Gastroesophageal sphincter (tissue), 4 donors: ENCODE results near the gene PID1. TPM values are rescaled to one million over a fixed set of nuclear protein-coding genes. Genes with fewer than 3 reads are reported as not detected.
A peak's percentile ranks its signal among the peaks of the same experiment; 100 is the strongest.

Experiments used
- ATAC-seq: fragments of 150-250 bp; one replicate; pipeline ENCODE4 v1.9.1; 2016; ENCODE audit warnings: mild to moderate bottlenecking, moderate library complexity
- H3K27ac ChIP-seq, 4 donors: fragments of 200-600 bp; sonication (generic) in 3 of 4; 1 replicate in 3 of 4; 2 replicates in 1 of 4; pipeline ENCODE4 v1.5.1; 2016 to 2019
- H3K27me3 ChIP-seq: fragments of 200-600 bp; sonication (generic); one replicate; pipeline ENCODE4 v1.5.1; 2019
- H3K36me3 ChIP-seq, 2 donors: fragments of 200-600 bp; sonication (generic); one replicate each; pipeline ENCODE4 v1.5.1; 2019; ENCODE audit warnings: control low read depth in 1 of 2
- H3K4me1 ChIP-seq, 3 donors: fragments of 200-600 bp; sonication (generic); 1 replicate in 2 of 3; 2 replicates in 1 of 3; pipeline ENCODE4 v1.5.1; 2016 to 2019; ENCODE audit warnings: control low read depth in 2 of 3
- H3K4me3 ChIP-seq, 2 donors: fragments of 200-600 bp; sonication (generic); one replicate each; pipeline ENCODE4 v1.5.1; 2019; ENCODE audit warnings: mild to moderate bottlenecking in 1 of 2, moderate library complexity in 1 of 2
- H3K9me3 ChIP-seq, 3 donors: fragments of 200-600 bp; sonication (generic); one replicate each; pipeline ENCODE4 v1.5.1; 2017 to 2019; ENCODE audit warnings: control low read depth in 2 of 3
- EP300 ChIP-seq: sonication (generic); formaldehyde crosslinking; IDR thresholded peaks from one replicate; pipeline ENCODE4 v1.6.1; 2017; ENCODE audit warnings: antibody characterized with exemption, mild to moderate bottlenecking
- POLR2A ChIP-seq, 2 donors: fragments of 450-650 bp; IDR thresholded peaks; one replicate each; pipeline ENCODE4 v1.6.1; 2017; ENCODE audit warnings: antibody characterized with exemption in 2 of 2, mild to moderate bottlenecking in 2 of 2, moderate library complexity in 1 of 2
- POLR2AphosphoS5 ChIP-seq: sonication (generic); formaldehyde crosslinking; IDR thresholded peaks from one replicate; pipeline ENCODE4 v1.6.1; 2017; ENCODE audit warnings: antibody characterized with exemption
- WGBS, 2 donors: methylation state at CpG; one replicate each; pipeline ENCODE4 v1.1.5; 2018; ENCODE audit warnings: low coverage in 1 of 2; 5-methylcytosine and 5-hydroxymethylcytosine counted together
- total RNA-seq, 4 donors: library from RNA; depleted of rRNA; stranded (reverse); fragments of >200 nt; gene quantifications; one replicate each; pipeline ENCODE4 v1.1.0, GENCODE V29; 2016
- TF ChIP-seq, protein P1 (sequence below), 4 experiments: fragments of 200-600 bp in 2 of 4; fragments of 450-650 bp in 2 of 4; sonication (generic) in 1 of 4; IDR thresholded peaks; one replicate each; pipeline ENCODE4 v1.5.1; 2017 to 2019; ENCODE audit warnings: antibody characterized with exemption in 4 of 4, mild to moderate bottlenecking in 2 of 4, moderate library complexity in 2 of 4

The PID1 gene
- total RNA-seq, 4 donors from 2014 or later, result 34.4 to 62.4 (median 54.9) TPM

DNA sequence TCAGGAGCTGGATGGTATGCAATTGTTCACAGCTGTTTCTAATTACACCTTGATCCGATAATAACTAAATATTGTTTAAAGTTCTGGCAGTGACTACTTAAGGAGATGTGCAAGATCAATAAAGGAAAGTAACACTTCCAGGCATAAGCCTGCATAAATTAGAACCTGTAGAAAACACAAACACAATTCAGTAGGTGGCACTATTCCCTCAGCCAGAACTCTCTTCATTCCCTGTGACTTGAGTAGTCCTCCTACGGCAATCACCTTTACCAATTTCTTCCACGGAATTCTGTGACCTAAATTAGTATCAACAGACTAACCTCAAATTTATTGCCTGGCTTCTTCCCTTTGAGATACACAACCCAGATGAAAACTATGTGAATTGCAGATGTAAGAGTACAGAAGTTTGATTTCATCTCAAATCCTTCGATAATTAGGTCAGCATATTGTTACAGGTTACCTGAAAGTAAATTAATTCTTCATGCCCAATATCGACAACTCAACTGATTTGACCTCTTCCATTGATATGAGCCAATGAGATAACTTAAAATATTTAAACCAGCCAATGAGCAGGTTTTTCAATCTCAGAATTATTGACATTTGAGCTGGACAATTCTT lies 137.8 kb downstream of the PID1 start:
- peaks cover 0 to 5% of the 10 kb centered on the region in 2 donors for H3K36me3 ChIP-seq
- TF ChIP-seq EP300, result no peak
- TF ChIP-seq POLR2A (IDR thresholded peaks at IDR 0.05), result no peak
- TF ChIP-seq, protein P1, sequence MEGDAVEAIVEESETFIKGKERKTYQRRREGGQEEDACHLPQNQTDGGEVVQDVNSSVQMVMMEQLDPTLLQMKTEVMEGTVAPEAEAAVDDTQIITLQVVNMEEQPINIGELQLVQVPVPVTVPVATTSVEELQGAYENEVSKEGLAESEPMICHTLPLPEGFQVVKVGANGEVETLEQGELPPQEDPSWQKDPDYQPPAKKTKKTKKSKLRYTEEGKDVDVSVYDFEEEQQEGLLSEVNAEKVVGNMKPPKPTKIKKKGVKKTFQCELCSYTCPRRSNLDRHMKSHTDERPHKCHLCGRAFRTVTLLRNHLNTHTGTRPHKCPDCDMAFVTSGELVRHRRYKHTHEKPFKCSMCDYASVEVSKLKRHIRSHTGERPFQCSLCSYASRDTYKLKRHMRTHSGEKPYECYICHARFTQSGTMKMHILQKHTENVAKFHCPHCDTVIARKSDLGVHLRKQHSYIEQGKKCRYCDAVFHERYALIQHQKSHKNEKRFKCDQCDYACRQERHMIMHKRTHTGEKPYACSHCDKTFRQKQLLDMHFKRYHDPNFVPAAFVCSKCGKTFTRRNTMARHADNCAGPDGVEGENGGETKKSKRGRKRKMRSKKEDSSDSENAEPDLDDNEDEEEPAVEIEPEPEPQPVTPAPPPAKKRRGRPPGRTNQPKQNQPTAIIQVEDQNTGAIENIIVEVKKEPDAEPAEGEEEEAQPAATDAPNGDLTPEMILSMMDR (IDR thresholded peaks at IDR 0.05), result peak in 3 of 4 experiments; percentile 5 to 22 (median 20)
- no peak for TF ChIP-seq POLR2AphosphoS5
- ATAC-seq, result no peak
- 52 to 62% methylated on average over 5 of the region's 5 CpGs for WGBS, 2 donors
- H3K9me3 ChIP-seq, result no peaks in the 10 kb centered on the region
- H3K27me3 ChIP-seq, result no peaks in the 10 kb centered on the region
- no peak overlapping the region for H3K4me3 ChIP-seq
- H3K27ac ChIP-seq, result no peak overlapping the region
- H3K4me1 ChIP-seq, result peaks cover 0 to 10% (median 0%) of the 10 kb centered on the region in 3 donors

DNA sequence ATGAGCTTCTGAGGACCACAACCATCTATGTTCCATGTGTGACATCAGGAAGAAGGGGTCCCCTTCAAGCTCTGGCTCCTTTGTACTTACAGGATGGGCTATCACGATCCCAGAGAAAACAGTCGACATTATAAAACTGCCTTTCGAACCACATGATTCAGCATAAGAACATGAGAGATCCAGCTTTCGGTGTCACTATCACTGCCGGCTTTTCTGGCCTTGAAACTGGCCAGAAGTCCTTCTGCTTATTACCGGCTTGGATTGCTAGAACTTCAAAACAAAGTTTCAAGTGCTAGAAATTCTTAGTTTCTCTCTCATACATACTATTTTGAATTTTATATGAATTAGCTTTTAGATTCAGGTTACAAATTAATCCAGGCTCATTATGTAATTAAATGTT lies 138.9 kb downstream of the PID1 start:
- 57 to 60% methylated on average over 4 to 6 of the region's 6 CpGs for WGBS, 2 donors

DNA sequence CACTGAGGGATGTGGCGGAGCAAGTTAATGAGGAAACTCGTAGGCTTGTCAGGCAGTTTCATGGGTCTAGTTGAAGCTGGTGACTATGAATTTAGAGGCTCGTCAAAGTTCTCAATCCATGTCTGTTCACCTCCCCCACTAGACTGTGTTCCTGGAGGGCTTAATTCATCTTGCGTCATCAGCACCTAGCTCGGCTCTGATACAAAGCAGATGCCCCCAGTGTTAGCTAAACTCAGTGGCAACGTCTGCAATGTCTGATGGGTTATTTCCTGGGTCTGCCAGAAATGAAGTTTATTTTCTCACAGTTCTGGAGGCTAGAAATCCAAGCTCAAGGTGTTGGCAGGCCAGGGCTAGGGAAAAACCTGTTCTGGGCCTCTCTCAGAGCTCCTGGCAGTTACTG lies 140.6 kb downstream of the PID1 start:
- no peak for ATAC-seq
- Histone ChIP-seq H3K27ac (no peak overlapping the region), H3K4me3 (no peak overlapping the region), H3K27me3 (no peaks in the 10 kb centered on the region), H3K9me3 (no peaks in the 10 kb centered on the region), H3K4me1 (peaks cover 0 to 10% (median 0%) of the 10 kb centered on the region in 3 donors), H3K36me3 (peaks cover 0 to 2% of the 10 kb centered on the region in 2 donors)
- 15 to 22% methylated on average over 4 to 6 of the region's 6 CpGs for WGBS, 2 donors
- TF ChIP-seq POLR2AphosphoS5, result no peak
- TF ChIP-seq, protein P1 (IDR thresholded peaks at IDR 0.05), result no peak
- no peak for TF ChIP-seq POLR2A (IDR thresholded peaks at IDR 0.05)
- TF ChIP-seq EP300, result no peak

More for the DNA sequence above, 138.9 kb downstream of the PID1 start:
- no peaks in the 10 kb centered on the region for H3K9me3 ChIP-seq
- TF ChIP-seq POLR2A (IDR thresholded peaks at IDR 0.05) (no peak), POLR2AphosphoS5 (no peak), EP300 (no peak)
- TF ChIP-seq, protein P1 (IDR thresholded peaks at IDR 0.05), result no peak
- H3K4me1 ChIP-seq, result peaks cover 0 to 10% (median 0%) of the 10 kb centered on the region in 3 donors
- no peaks in the 10 kb centered on the region for H3K27me3 ChIP-seq
- peaks cover 0 to 5% of the 10 kb centered on the region in 2 donors for H3K36me3 ChIP-seq
- no peak overlapping the region for H3K4me3 ChIP-seq
- no peak for ATAC-seq
- no peak overlapping the region for H3K27ac ChIP-seq

DNA sequence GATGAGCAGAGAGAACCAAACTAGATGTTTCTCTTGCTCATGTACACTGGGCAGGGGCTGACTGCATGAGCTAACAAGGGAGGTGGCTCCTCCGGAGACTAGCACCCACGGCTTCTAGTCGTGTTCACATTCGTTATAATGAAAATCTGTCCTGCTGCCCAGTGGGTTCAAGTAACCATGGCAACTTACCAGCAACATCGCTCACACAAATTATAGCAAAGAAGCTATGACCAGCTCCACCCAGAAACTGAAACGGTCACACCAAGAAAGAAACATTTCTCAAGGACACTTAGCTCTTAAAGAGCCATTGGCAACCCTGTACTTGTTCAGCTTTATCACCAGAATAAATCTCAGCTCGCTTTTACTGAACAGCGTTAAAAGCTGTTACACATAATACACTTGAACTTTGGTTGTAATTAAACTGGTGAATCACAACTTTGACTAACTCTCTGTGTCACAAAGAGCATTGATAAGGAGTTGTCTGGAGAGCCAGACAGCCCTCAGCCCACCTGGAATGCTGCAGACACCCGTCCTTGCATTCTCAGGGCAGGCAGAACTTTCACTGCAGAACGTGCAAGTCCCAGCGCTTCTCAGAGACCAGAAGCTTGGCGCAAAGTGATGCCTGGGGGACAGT lies 141.2 kb downstream of the PID1 start:
- H3K36me3 ChIP-seq, result no peaks in the 10 kb centered on the region
- TF ChIP-seq POLR2A (IDR thresholded peaks at IDR 0.05) (no peak), POLR2AphosphoS5 (no peak), EP300 (no peak)
- TF ChIP-seq, protein P1 (IDR thresholded peaks at IDR 0.05), result no peak
- no peak overlapping the region for H3K27ac ChIP-seq
- H3K4me3 ChIP-seq, result no peak overlapping the region
- no peaks in the 10 kb centered on the region for H3K27me3 ChIP-seq
- ATAC-seq, result no peak
- WGBS, 2 donors, result 21 to 30% methylated on average over 12 of the region's 12 CpGs
- no peaks in the 10 kb centered on the region for H3K9me3 ChIP-seq
- H3K4me1 ChIP-seq, result peaks cover 0 to 10% (median 0%) of the 10 kb centered on the region in 3 donors

DNA sequence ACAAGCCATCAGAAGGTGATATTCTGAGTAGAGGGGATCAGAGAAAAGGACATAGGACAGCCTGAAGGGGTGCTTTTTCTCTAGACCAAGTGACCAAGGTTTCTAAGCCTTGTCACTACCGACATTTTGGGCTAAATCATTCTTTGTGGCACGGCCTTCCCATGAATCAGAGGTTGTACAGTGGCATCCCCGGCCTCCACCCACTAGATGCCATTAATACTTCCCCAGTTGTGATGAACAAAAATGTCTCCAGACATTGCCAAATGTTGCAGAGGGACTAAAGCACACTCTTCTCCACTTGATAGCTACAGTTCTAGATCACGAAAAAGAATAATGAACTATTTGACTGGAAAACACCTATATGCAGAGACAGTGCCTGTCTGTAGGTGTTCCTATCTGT lies 143.6 kb downstream of the PID1 start:
- H3K27me3 ChIP-seq, result no peaks in the 10 kb centered on the region
- no peak overlapping the region for H3K27ac ChIP-seq
- peaks cover 0 to 10% (median 0%) of the 10 kb centered on the region in 3 donors for H3K4me1 ChIP-seq
- no peaks in the 10 kb centered on the region for H3K9me3 ChIP-seq
- H3K36me3 ChIP-seq, result no peaks in the 10 kb centered on the region
- no peak overlapping the region for H3K4me3 ChIP-seq
- no peak for ATAC-seq
- TF ChIP-seq, protein P1 (IDR thresholded peaks at IDR 0.05), result no peak
- no peak for TF ChIP-seq POLR2A (IDR thresholded peaks at IDR 0.05)
- TF ChIP-seq EP300, result no peak
- no peak for TF ChIP-seq POLR2AphosphoS5
- 69 to 88% methylated on average over 2 to 4 of the region's 4 CpGs for WGBS, 2 donors
